ENCODE results near the gene SORCS2. TPM values are rescaled to one million over a fixed set of nuclear protein-coding genes. Genes with fewer than 3 reads are reported as not detected.

SORCS2 gene
- polyA plus RNA-seq, 1 donor from 2014 or later: 1.0 TPM

DNA sequence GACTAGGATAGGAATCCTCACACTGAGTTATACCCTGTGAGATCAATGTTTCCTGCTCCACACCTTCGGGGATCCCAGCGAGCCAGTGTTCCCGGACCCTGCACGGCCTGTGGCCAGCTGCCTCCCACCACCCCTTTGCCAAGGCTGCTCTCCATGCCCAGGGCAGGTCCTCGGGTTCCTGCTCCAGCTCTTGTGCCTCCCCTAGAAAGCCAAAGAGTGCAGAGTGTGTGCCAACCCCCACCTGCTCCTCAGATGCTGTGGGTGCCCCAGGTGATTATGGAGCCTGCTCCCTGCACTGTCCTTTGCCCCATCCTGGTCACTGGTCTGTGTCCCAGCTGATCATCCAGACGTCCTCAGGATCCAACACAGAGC, 500.9 kb downstream of the SORCS2 start:
- H3K36me3 ChIP-seq (ENCODE audit: insufficient read depth, low read length): no peaks in the 10 kb centered on the region
- TF ChIP-seq RAD21 (conservative IDR thresholded peaks at IDR 0.05): no peak
- no peak for TF ChIP-seq EZH2 (IDR thresholded peaks at IDR 0.05; ENCODE audit: borderline replicate concordance, insufficient read depth, low read length, poor library complexity, severe bottlenecking)
- TF ChIP-seq, protein P1, sequence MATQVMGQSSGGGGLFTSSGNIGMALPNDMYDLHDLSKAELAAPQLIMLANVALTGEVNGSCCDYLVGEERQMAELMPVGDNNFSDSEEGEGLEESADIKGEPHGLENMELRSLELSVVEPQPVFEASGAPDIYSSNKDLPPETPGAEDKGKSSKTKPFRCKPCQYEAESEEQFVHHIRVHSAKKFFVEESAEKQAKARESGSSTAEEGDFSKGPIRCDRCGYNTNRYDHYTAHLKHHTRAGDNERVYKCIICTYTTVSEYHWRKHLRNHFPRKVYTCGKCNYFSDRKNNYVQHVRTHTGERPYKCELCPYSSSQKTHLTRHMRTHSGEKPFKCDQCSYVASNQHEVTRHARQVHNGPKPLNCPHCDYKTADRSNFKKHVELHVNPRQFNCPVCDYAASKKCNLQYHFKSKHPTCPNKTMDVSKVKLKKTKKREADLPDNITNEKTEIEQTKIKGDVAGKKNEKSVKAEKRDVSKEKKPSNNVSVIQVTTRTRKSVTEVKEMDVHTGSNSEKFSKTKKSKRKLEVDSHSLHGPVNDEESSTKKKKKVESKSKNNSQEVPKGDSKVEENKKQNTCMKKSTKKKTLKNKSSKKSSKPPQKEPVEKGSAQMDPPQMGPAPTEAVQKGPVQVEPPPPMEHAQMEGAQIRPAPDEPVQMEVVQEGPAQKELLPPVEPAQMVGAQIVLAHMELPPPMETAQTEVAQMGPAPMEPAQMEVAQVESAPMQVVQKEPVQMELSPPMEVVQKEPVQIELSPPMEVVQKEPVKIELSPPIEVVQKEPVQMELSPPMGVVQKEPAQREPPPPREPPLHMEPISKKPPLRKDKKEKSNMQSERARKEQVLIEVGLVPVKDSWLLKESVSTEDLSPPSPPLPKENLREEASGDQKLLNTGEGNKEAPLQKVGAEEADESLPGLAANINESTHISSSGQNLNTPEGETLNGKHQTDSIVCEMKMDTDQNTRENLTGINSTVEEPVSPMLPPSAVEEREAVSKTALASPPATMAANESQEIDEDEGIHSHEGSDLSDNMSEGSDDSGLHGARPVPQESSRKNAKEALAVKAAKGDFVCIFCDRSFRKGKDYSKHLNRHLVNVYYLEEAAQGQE (IDR thresholded peaks at IDR 0.05; ENCODE audit: borderline replicate concordance): no peak
- H2AFZ ChIP-seq (ENCODE audit: low read depth, low read length): no peak overlapping the region
- no peak overlapping the region for H3K9ac ChIP-seq (ENCODE audit: low read length)
- H3K27me3 ChIP-seq (ENCODE audit: insufficient read depth, low read depth, low read length): no peaks in the 10 kb centered on the region
- no peaks in the 10 kb centered on the region for H4K20me1 ChIP-seq (ENCODE audit: insufficient read depth)
- no peak overlapping the region for H3K4me3 ChIP-seq (ENCODE audit: low read length)
- H3K27ac ChIP-seq (ENCODE audit: low read length): no peak overlapping the region
- no peaks in the 10 kb centered on the region for H3K79me2 ChIP-seq (replicated peaks; ENCODE audit: insufficient read depth, low read length)
- no peaks in the 10 kb centered on the region for H3K9me3 ChIP-seq (ENCODE audit: low read length)
- H3K4me2 ChIP-seq (ENCODE audit: low read length): no peak overlapping the region
- H3K9me2 ChIP-seq (ENCODE audit: insufficient read depth, low read length): no peaks in the 10 kb centered on the region
- H3F3A ChIP-seq (ENCODE audit: insufficient read depth, low read length, poor library complexity, severe bottlenecking): no peaks in the 10 kb centered on the region

DNA sequence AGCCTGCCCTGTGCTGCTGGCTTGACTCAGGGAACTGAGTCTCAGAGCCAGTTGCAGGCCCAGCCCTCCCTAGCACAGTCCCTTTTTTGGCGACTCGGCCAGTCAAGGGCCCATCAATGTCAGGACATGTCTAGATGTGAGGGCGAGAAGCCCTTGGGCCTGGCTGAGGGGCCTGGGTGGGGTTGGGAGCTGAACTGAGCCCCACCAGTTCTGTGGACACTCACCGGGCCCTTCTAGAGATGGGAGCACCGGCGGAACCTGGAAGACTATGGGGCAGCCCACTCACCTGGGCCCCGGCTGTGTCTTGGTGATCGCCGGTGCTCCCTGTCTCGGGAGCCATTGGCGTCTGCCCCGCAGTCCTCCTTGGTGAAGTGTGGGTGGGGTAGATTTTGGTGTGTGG, 501.4 kb downstream of the SORCS2 start:
- Histone ChIP-seq H3K9ac (ENCODE audit: low read length) (no peak overlapping the region), H3F3A (ENCODE audit: insufficient read depth, low read length, poor library complexity, severe bottlenecking) (no peaks in the 10 kb centered on the region), H3K9me2 (ENCODE audit: insufficient read depth, low read length) (no peaks in the 10 kb centered on the region), H3K79me2 (replicated peaks; ENCODE audit: insufficient read depth, low read length) (no peaks in the 10 kb centered on the region), H3K4me3 (ENCODE audit: low read length) (peak overlapping the region; percentile 41), H2AFZ (ENCODE audit: low read depth, low read length) (no peak overlapping the region), H3K9me3 (ENCODE audit: low read length) (no peaks in the 10 kb centered on the region), H3K27me3 (ENCODE audit: insufficient read depth, low read depth, low read length) (no peaks in the 10 kb centered on the region), H3K4me2 (ENCODE audit: low read length) (no peak overlapping the region), H3K27ac (ENCODE audit: low read length) (no peak overlapping the region), H4K20me1 (ENCODE audit: insufficient read depth) (no peaks in the 10 kb centered on the region), H3K36me3 (ENCODE audit: insufficient read depth, low read length) (no peaks in the 10 kb centered on the region)
- no peak for TF ChIP-seq EP300 (conservative IDR thresholded peaks at IDR 0.05; ENCODE audit: poor library complexity, severe bottlenecking)
- TF ChIP-seq EZH2 (IDR thresholded peaks at IDR 0.05; ENCODE audit: borderline replicate concordance, insufficient read depth, low read length, poor library complexity, severe bottlenecking): no peak
- no peak for TF ChIP-seq MXI1 (conservative IDR thresholded peaks at IDR 0.05; ENCODE audit: poor library complexity, severe bottlenecking)
- no peak for TF ChIP-seq RAD21 (conservative IDR thresholded peaks at IDR 0.05)
- TF ChIP-seq POLR2AphosphoS5 (IDR thresholded peaks at IDR 0.05): no peak
- TF ChIP-seq, protein P1 (IDR thresholded peaks at IDR 0.05; ENCODE audit: borderline replicate concordance): no peak
- TF ChIP-seq, protein P2, sequence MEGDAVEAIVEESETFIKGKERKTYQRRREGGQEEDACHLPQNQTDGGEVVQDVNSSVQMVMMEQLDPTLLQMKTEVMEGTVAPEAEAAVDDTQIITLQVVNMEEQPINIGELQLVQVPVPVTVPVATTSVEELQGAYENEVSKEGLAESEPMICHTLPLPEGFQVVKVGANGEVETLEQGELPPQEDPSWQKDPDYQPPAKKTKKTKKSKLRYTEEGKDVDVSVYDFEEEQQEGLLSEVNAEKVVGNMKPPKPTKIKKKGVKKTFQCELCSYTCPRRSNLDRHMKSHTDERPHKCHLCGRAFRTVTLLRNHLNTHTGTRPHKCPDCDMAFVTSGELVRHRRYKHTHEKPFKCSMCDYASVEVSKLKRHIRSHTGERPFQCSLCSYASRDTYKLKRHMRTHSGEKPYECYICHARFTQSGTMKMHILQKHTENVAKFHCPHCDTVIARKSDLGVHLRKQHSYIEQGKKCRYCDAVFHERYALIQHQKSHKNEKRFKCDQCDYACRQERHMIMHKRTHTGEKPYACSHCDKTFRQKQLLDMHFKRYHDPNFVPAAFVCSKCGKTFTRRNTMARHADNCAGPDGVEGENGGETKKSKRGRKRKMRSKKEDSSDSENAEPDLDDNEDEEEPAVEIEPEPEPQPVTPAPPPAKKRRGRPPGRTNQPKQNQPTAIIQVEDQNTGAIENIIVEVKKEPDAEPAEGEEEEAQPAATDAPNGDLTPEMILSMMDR (IDR thresholded peaks at IDR 0.05; ENCODE audit: poor library complexity, severe bottlenecking): no peak
- no peak for TF ChIP-seq SMC3 (conservative IDR thresholded peaks at IDR 0.05; ENCODE audit: poor library complexity)
- no peak for TF ChIP-seq TAF1 (IDR thresholded peaks at IDR 0.05; ENCODE audit: low read depth)

Measured in neural cell (in vitro differentiated cells).